ENCODE results near the gene RRM1.
"Not testable (repeated sequence)": the region's sequence is repeated elsewhere in the genome, so short reads cannot be mapped to it uniquely, and the experiment has no call there.

RRM1 gene

GRCh38 chr11:4094348-4095291, at the start of gene RRM1:
Gene RRM1 (plus strand): TSS chr11:4094799. CDS start chr11:4095013, 214 bp downstream.
- DNase-seq = peak; percentile 86

- DNase-seq = no peak
These were observed 49.5 kb upstream of the RRM1 start for GRCh38 chr11:4044976-4045646.

DNA sequence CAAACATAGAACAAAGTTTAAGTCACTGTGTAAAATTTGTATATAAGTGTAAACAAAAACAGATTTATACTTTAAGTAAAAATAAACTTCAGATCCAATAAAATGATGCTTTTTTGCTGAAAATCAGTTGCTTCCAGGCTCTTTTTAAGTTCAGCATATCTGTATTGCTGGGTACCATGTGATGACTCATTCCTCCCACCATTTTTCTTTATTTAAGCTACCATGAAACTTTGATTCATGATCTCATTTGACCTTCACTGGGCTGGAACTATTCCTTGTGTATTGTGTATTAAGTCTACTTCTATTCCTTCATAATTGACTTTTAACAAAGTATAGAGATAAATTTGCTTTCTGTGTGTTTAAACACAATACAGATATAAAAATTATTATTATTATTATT, 46.3 kb upstream of the RRM1 start:
- DNase-seq = no peak

DNA sequence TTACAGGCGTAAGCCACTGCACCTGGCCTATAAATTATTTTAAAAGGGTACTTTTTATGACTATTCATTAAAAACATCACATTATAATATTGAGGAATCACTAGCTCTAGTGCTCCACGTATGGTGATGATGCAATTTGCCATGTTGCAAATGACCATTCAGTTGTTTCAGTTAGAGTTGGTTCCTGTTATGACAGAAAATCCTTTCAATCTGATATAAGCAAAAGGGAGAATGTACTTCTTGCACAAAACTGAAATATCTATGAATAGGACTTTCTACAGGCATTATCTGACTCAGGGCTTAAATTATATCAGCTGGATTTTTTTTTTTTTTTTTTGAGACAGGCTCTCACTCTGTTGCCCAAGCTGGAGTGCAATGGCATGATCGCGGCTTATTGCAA, 45.6 kb upstream of the RRM1 start:
- no peak for DNase-seq

DNA sequence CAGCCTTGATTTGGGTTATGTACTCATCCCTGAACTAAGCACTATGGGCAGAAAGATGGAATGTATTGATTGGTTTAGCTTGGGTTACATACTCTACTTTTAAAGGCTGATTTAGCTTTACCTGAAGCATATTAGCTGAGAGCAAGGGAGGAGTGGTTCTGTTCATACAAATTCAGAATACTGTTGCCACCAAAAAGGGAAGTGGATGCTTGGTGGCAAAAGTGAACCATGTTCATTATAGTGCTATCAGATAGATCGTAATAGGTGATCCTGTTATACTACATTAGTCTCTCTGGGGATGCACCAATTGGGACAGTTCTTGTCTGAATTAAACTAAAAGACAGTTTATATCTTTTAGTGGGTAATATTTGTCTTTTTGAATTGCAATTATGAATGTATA, 44.5 kb upstream of the RRM1 start:
- no peak for DNase-seq

GRCh38 chr11:4053200-4053599, 41.4 kb upstream of the RRM1 start:
- not testable (repeated sequence) for DNase-seq

- DNase-seq = no peak
These were observed 40.0 kb upstream of the RRM1 start for GRCh38 chr11:4054643-4055042.

DNA sequence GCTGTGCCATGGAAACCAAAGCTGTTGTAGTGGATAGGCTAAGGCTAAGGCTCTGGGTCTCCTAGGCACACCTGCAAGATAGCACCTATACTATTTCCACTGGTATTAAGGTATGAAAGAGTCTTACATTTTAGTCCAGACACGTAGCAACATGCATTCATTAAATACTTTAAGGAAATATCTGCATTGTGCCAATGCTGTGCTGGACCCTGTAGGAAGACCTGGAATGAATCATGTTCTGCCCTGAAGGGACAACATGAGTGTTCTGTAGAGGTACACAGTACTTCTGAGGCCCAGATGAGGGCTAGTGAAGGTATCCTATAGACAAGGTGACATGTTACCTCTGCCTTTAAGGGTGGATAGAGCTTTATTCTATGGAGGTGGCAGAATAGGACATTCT, 35.2 kb upstream of the RRM1 start:
- DNase-seq = no peak

GRCh38 chr11:4060182-4060923, 34.2 kb upstream of the RRM1 start:
- DNase-seq = no peak

GRCh38 chr11:4061700-4062099, 32.9 kb upstream of the RRM1 start:
- DNase-seq = no peak

GRCh38 chr11:4063348-4063747, 31.3 kb upstream of the RRM1 start:
- no peak for DNase-seq

GRCh38 chr11:4064278-4064955, 30.2 kb upstream of the RRM1 start:
- no peak for DNase-seq

- DNase-seq = no peak
These were observed 29.5 kb upstream of the RRM1 start for GRCh38 chr11:4065086-4065485.

GRCh38 chr11:4065601-4066377, 28.8 kb upstream of the RRM1 start:
- DNase-seq = no peak

DNA sequence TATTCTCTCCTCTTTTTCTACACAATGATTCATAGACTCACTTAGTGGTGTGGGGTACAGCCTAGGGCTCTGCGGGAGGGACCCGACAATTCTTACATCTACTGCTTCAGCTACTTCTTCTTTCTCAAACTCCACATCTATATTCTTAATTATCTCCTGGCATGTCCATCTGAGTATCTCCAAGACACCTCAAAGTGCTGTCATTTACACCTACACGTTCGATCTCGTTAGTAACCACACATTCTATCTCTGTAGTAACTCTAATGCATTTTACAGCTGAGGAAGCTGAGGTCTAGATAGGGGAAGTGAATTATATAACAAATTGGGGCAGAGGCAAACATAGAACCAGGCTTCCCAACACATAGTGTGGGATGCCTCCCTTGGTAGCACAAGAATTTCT, 27.7 kb upstream of the RRM1 start:
- DNase-seq = no peak

- no peak for DNase-seq
These were observed 25.6 kb upstream of the RRM1 start for GRCh38 chr11:4068962-4069361.

DNA sequence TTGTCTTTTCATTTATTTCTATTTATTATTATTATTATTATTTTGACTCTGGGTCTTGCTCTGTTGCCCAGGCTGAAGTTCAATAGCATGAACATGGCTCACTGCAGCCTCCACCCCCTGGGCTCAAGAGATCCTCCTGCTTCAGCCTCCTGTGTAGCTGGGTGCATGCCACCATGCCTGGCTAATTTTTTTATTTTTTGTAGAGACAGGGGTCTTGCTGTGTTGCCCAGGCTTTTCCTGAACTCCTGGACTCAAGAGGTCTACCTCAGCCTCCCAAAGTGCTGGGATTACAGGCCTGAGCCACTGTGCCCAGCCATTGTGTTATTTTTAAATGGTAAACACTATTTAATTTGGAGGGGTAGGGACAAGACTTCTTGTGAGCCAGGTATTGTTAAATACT, 23.3 kb upstream of the RRM1 start:
- no peak for DNase-seq

- no peak for DNase-seq
These were observed 22.7 kb upstream of the RRM1 start for GRCh38 chr11:4071914-4072313.

DNA sequence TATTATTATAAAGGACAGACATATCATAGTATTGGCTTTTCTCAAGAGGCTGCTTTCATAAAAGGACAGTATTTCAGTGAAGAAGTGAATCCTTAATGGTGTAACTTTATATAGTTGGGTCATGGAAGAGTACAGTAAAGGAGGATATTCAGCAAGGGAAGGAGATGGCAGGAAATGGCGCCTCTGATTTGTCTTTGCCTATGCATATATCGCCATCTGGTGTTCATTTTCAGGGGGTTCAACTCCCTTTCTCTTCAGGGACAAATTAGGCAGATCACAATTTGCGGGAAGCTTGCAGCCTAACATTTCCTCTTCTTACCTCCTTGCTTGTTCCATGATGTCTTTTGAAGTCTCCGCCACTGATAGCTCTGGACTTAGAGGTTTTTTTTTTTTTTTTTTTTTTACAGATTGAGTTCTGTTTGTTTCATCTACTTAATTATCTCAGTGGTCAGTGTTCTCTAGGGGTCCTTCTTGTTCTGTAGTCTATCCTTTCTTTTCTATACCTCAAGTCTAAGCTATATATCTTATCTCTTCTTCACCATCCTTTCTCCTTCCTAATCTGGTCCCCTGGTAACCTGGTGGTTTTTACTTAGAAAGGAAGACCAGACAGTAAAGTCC, 21.8 kb upstream of the RRM1 start:
- DNase-seq = no peak

GRCh38 chr11:4074266-4074665, 20.3 kb upstream of the RRM1 start:
- no peak for DNase-seq

DNA sequence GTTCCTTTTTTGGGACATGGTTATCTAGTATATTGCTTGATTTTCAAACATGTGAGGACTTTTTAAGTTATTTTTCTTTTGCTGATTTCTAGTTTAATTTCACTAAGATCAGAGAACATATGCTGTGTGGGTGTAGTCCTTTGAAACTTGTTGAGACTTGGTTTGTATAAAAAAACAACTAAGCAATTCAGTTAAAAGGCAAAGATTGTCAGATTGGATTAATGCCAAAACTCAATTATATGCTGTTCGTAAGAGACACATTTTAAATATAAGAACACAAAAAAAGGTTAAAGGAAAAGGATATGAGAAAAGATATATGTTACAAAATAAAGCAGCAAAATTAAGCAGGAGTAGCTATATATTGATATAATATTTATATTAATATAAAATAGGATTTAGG, 17.8 kb upstream of the RRM1 start:
- DNase-seq = no peak

GRCh38 chr11:4083198-4083597, 11.4 kb upstream of the RRM1 start:
- DNase-seq = no peak

All from activated effector memory CD4-positive, alpha-beta T cell treated with Interleukin-2 at 50 U/mL for 16 hours (primary cell).